PC-3 (cell line): ENCODE measurements around the gene TMEM214. TPM values are rescaled to one million over a fixed set of nuclear protein-coding genes. Genes with fewer than 3 reads are reported as not detected.

Source experiments
- ATAC-seq: fragments of 200-7000 bp; cut with Tn5 transposase; 2 replicates; pipeline ENCODE4 v1.9.1; 2020; ENCODE audit warnings: mild to moderate bottlenecking, moderate library complexity
- BruUV-seq: library from RNA; stranded (reverse); fragments of 400-500 nt; replicated peaks from 2 replicates; lab custom pipeline; 2021; lab: Mats Ljungman, UMichigan
- CTCF ChIA-PET: fragments of 300-600 bp; sonication (Branson Sonifier 250); formaldehyde crosslinking; loops from one replicate; lab custom pipeline; 2022; ENCODE audit warnings: antibody characterized with exemption; lab: Charles Lee
- POLR2A ChIA-PET: fragments of 300-600 bp; sonication (Branson Sonifier 250); formaldehyde crosslinking; loops from one replicate; lab custom pipeline; 2022; ENCODE audit warnings: antibody characterized with exemption; ENCODE audit not compliant: unreplicated experiment; lab: Charles Lee
- DNase-seq: peaks from one replicate; pipeline ENCODE4 v3.0.0-alpha.2; 2015
- H2AFZ ChIP-seq: fragments of 300-600 bp; sonication (generic); 2 replicates; pipeline ENCODE4 v1.6.0; 2016; ENCODE audit warnings: antibody characterized with exemption, low read length
- H3F3A ChIP-seq: fragments of 300-600 bp; sonication (generic); one replicate; pipeline ENCODE4 v1.6.0; 2017; ENCODE audit warnings: antibody characterized with exemption, low read length, control low read depth, mild to moderate bottlenecking; ENCODE audit not compliant: unreplicated experiment
- H3K27ac ChIP-seq: fragments of 300-600 bp; sonication (generic); 2 replicates; pipeline ENCODE4 v1.5.1; 2016; ENCODE audit warnings: mild to moderate bottlenecking, low read length
- H3K27me3 ChIP-seq: fragments of 300-600 bp; sonication (generic); 2 replicates; pipeline ENCODE4 v1.6.1; 2016; ENCODE audit warnings: low read length, mixed read lengths
- H3K36me3 ChIP-seq: fragments of 300-600 bp; sonication (generic); 2 replicates; pipeline ENCODE4 v1.6.1; 2016; ENCODE audit warnings: low read depth, mixed run types, low read length, mixed read lengths
- H3K4me1 ChIP-seq: fragments of 300-600 bp; sonication (generic); 2 replicates; pipeline ENCODE4 v1.5.1; 2016; ENCODE audit warnings: low read length; ENCODE audit not compliant: insufficient read depth
- H3K4me2 ChIP-seq: fragments of 300-600 bp; sonication (generic); 2 replicates; pipeline ENCODE4 v1.6.0; 2016; ENCODE audit warnings: low read length
- H3K4me3 ChIP-seq: fragments of 300-600 bp; sonication (generic); 2 replicates; pipeline ENCODE4 v1.5.1; 2016; ENCODE audit warnings: mild to moderate bottlenecking, low read length, mixed read lengths
- H3K79me2 ChIP-seq: fragments of 300-600 bp; sonication (generic); 2 replicates; pipeline ENCODE4 v1.6.1; 2017; ENCODE audit warnings: low read length, mixed read lengths
- H3K9ac ChIP-seq: fragments of 300-600 bp; sonication (generic); 2 replicates; pipeline ENCODE4 v1.6.0; 2016; ENCODE audit warnings: mild to moderate bottlenecking, low read length
- H3K9me2 ChIP-seq: fragments of 300-600 bp; sonication (generic); replicated peaks from 2 replicates; pipeline ENCODE4 v1.6.1; 2016; ENCODE audit warnings: mixed run types, low read length, mixed read lengths
- H3K9me3 ChIP-seq: fragments of 300-600 bp; sonication (generic); 2 replicates; pipeline ENCODE4 v1.6.1; 2016; ENCODE audit warnings: low read length, mixed read lengths
- H4K20me1 ChIP-seq: fragments of 300-600 bp; sonication (generic); 2 replicates; pipeline ENCODE4 v1.6.1; 2016; ENCODE audit warnings: low read length, mixed read lengths
- EZH2 ChIP-seq: fragments of 300-600 bp; sonication (generic); IDR thresholded peaks from one replicate; pipeline ENCODE4 v1.6.1; 2017; ENCODE audit warnings: antibody characterized with exemption, mild to moderate bottlenecking, low read length; ENCODE audit not compliant: unreplicated experiment
- EZH2phosphoT487 ChIP-seq: fragments of 300-600 bp; sonication (generic); IDR thresholded peaks from 2 replicates; pipeline ENCODE4 v1.6.1; 2018; ENCODE audit warnings: mild to moderate bottlenecking, antibody characterized with exemption, low read length, borderline replicate concordance
- intact Hi-C: fragments of 100-400 bp; cut with micrococcal nuclease; formaldehyde crosslinking; loops from 2 replicates; pipeline ENCODE4 v1.9.0; 2023
- total RNA-seq: library from RNA; depleted of rRNA; stranded (reverse); fragments of >200 nt; gene quantifications from 2 replicates; pipeline ENCODE4 v1.2.3, GENCODE V29; 2014
- TF ChIP-seq, protein P1 (sequence below): fragments of 300-600 bp; sonication (generic); conservative IDR thresholded peaks from 2 replicates; pipeline ENCODE4 v1.5.1; 2017; ENCODE audit warnings: antibody characterized with exemption, low read depth, mild to moderate bottlenecking, low read length

TMEM214 gene
- total RNA-seq, 1 experiment from 2014 or later, result 43.0 TPM

DNA sequence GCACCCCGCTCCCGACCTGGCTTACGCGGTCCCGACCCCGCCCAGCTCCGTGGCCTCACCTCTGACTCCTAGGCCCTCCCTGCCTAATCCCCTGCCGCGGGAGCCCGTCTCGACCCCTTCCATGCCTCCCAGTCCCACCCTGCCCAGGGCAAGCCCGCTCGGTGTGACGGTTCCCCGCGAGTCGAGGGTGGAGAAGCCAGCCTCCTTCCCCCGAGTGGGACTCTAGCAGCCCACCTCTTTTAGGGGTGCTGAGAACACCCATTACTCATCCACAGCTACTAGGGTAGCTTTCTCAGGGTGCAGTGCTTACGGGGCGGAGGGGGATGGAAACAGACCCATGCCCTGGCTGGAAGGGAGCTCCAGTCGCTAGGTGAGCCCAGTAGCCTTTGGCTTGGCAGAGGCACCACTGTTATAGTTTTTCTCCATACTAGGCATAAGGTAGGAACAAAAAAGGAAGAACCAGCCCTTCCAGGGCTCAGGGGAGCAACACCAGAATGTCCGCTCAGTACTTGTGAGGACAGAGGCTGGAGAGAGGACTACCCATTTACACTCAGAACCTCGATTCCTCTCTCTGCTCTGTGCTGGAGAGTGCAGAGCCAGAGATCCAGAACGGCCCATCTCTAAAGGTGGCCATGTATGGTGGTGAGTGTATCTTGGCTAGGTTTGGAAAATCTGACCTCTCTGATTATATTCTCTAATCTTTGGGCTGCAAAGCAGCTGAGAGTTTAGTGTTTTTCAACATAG lies 19.3 kb downstream of the TMEM214 start:
- H3F3A ChIP-seq, result no peaks in the 10 kb centered on the region
- ATAC-seq, result peak; percentile 2
- TF ChIP-seq EZH2phosphoT487 (no peak), EZH2 (no peak)
- TF ChIP-seq, protein P1, sequence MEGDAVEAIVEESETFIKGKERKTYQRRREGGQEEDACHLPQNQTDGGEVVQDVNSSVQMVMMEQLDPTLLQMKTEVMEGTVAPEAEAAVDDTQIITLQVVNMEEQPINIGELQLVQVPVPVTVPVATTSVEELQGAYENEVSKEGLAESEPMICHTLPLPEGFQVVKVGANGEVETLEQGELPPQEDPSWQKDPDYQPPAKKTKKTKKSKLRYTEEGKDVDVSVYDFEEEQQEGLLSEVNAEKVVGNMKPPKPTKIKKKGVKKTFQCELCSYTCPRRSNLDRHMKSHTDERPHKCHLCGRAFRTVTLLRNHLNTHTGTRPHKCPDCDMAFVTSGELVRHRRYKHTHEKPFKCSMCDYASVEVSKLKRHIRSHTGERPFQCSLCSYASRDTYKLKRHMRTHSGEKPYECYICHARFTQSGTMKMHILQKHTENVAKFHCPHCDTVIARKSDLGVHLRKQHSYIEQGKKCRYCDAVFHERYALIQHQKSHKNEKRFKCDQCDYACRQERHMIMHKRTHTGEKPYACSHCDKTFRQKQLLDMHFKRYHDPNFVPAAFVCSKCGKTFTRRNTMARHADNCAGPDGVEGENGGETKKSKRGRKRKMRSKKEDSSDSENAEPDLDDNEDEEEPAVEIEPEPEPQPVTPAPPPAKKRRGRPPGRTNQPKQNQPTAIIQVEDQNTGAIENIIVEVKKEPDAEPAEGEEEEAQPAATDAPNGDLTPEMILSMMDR, result no peak
- H3K4me2 ChIP-seq, result peak overlapping the region; percentile 94
- ChIA-PET POLR2A (interaction anchor here (0.5 kb wide), 1 partner anchor 376 kb away, joined by 5 read pairs; the partner anchor contains the start of gene NRBP1), CTCF (interaction anchor here (0.5 to 1.0 kb wide), 3 partner anchors 10 to 241 kb away, joined by 3 to 6 read pairs (median 4); no protein-coding TSS in a partner anchor)
- no peaks in the 10 kb centered on the region for H3K36me3 ChIP-seq
- no peaks in the 10 kb centered on the region for H3K27me3 ChIP-seq
- no peak for DNase-seq
- no peaks in the 10 kb centered on the region for H3K9me2 ChIP-seq
- H4K20me1 ChIP-seq, result no peaks in the 10 kb centered on the region
- H3K9me3 ChIP-seq, result no peaks in the 10 kb centered on the region
- peak overlapping the region; percentile 77 for H3K4me3 ChIP-seq
- peak overlapping the region; percentile 60 for H3K9ac ChIP-seq
- no TSS peak for BruUV-seq
- no peaks in the 10 kb centered on the region for H3K79me2 ChIP-seq
- H3K4me1 ChIP-seq, result peaks cover 17% of the 10 kb centered on the region
- intact Hi-C loops, result loop anchor here (2.0 kb wide), 2 partner anchors 19 to 31 kb away; partner anchors contain the start of gene TMEM214
- H2AFZ ChIP-seq, result peak overlapping the region; percentile 89
- H3K27ac ChIP-seq, result no peak overlapping the region

GRCh38 chr2:27053321-27053720 lies 20.6 kb downstream of the TMEM214 start:
- Histone ChIP-seq H3K9ac (no peak overlapping the region), H3K36me3 (no peaks in the 10 kb centered on the region), H3K4me3 (no peak overlapping the region), H3K4me2 (no peak overlapping the region), H4K20me1 (no peaks in the 10 kb centered on the region), H3K9me2 (no peaks in the 10 kb centered on the region), H3K4me1 (peaks cover 17% of the 10 kb centered on the region), H3K79me2 (no peaks in the 10 kb centered on the region), H2AFZ (no peak overlapping the region), H3K27ac (no peak overlapping the region), H3F3A (no peaks in the 10 kb centered on the region), H3K27me3 (no peaks in the 10 kb centered on the region), H3K9me3 (no peaks in the 10 kb centered on the region)
- POLR2A ChIA-PET, result interaction anchor here (0.7 kb wide), 2 partner anchors 9 to 76 kb away, joined by 3 to 4 read pairs; no protein-coding TSS in a partner anchor
- TF ChIP-seq, protein P1, result no peak
- TF ChIP-seq EZH2phosphoT487, result no peak
- no peak for TF ChIP-seq EZH2
- no TSS peak for BruUV-seq
- CTCF ChIA-PET, result no interaction called here
- intact Hi-C loops, result no loop called here
- ATAC-seq (no peak), DNase-seq (no peak)

DNA sequence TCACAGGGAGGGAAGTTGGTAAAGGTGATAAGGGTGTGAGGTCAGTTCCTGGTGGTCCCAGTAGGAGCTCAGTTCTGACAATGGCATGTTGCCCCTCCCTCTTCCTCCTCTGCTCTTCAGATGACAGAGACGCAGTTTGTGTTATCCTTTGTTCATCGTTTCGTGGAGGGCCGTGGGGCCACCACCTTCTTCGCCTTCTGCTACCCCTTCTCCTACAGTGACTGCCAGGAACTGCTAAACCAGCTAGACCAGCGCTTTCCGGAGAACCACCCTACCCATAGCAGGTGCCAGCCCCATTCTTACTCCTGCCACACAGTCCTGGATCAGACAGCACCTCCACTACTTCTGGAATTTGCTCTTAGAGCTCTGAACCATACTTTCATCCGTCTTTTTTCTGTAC lies 21.0 kb downstream of the TMEM214 start:
- Histone ChIP-seq H3K36me3 (no peaks in the 10 kb centered on the region), H2AFZ (no peak overlapping the region), H3K9me3 (no peaks in the 10 kb centered on the region), H3K4me3 (no peak overlapping the region), H3K9ac (no peak overlapping the region), H3K9me2 (no peaks in the 10 kb centered on the region), H3K27ac (no peak overlapping the region), H3K79me2 (no peaks in the 10 kb centered on the region), H4K20me1 (no peaks in the 10 kb centered on the region), H3K27me3 (no peaks in the 10 kb centered on the region), H3F3A (no peaks in the 10 kb centered on the region), H3K4me1 (peaks cover 17% of the 10 kb centered on the region), H3K4me2 (no peak overlapping the region)
- ChIA-PET CTCF (no interaction called here), POLR2A (interaction anchor here (0.7 kb wide), 1 partner anchor 9 kb away, joined by 4 read pairs; no protein-coding TSS in a partner anchor)
- ATAC-seq (no peak), DNase-seq (no peak)
- no TSS peak for BruUV-seq
- TF ChIP-seq EZH2, result no peak
- TF ChIP-seq, protein P1, result no peak
- no peak for TF ChIP-seq EZH2phosphoT487
- intact Hi-C loops, result no loop called here
